Activated naive CD4-positive, alpha-beta T cell treated with anti-CD3 and anti-CD28 coated beads for 36 hours (primary cell): ENCODE data around the gene ZNF771. TPM values are rescaled to one million over a fixed set of nuclear protein-coding genes. Genes with fewer than 3 reads are reported as not detected.

Experiments
- CTCF ChIA-PET: fragments of 350-600 bp; sonication (Branson Sonifier 250); formaldehyde crosslinking; loops from one replicate; lab custom pipeline; 2021; ENCODE audit warnings: antibody characterized with exemption; lab: Charles Lee
- DNase-seq: peaks from one replicate; pipeline ENCODE4 v3.0.0-alpha.2; 2020
- H3K27ac Mint-ChIP-seq: one replicate; pipeline ENCODE4 v1.8.0; 2021; ENCODE audit warnings: mild to moderate bottlenecking, mixed read lengths
- H3K27me3 Mint-ChIP-seq: one replicate; pipeline ENCODE4 v1.8.0; 2021; ENCODE audit warnings: low read depth, mixed read lengths
- H3K36me3 Mint-ChIP-seq: one replicate; pipeline ENCODE4 v1.8.0; 2021; ENCODE audit warnings: low read depth, mixed read lengths
- H3K4me1 Mint-ChIP-seq: one replicate; pipeline ENCODE4 v1.8.0; 2021; ENCODE audit warnings: low read depth, mixed read lengths
- H3K4me3 Mint-ChIP-seq: one replicate; pipeline ENCODE4 v1.8.0; 2021; ENCODE audit warnings: mild to moderate bottlenecking, moderate library complexity, mixed read lengths
- H3K9me3 Mint-ChIP-seq: one replicate; pipeline ENCODE4 v1.8.0; 2021; ENCODE audit warnings: mixed read lengths
- intact Hi-C: fragments of 100-400 bp; cut with micrococcal nuclease; formaldehyde crosslinking; loops from one replicate; pipeline ENCODE4 v1.15.1; 2023
- total RNA-seq, 2 experiments: library from RNA; stranded (reverse); gene quantifications; one replicate each; pipeline ENCODE4 v1.2.3, GENCODE V29; 2021

The ZNF771 gene
- 1 to 10 TPM; 3.4 to 4.7 TPM for total RNA-seq

GRCh38 chr16:30407102-30407803 lies at the start of gene ZNF771:
Gene ZNF771 (plus strand): TSS chr16:30407606. CDS start chr16:30408054, 448 bp downstream.
- Mint-ChIP-seq H3K36me3 (peaks cover 9% of the 10 kb centered on the region), H3K4me1 (peaks cover 32% of the 10 kb centered on the region), H3K27me3 (no peaks in the 10 kb centered on the region), H3K27ac (peak within 1 kb of the TSS; percentile 93), H3K9me3 (no peaks in the 10 kb centered on the region), H3K4me3 (peak within 1 kb of the TSS; percentile 98)
- CTCF ChIA-PET, result interaction anchor here (0.5 to 4.6 kb wide), 9 partner anchors 8 to 221 kb away, joined by 3 to 27 read pairs (median 8); partner anchors contain the start of genes DCTPP1, SEPTIN1 and ZNF48
- peak; percentile 91 for DNase-seq
- intact Hi-C loops, result loop anchor here (1.0 to 2.0 kb wide), 5 partner anchors 25 to 342 kb away; partner anchors contain the start of genes ALDOA, SEPTIN1 and TBC1D10B

GRCh38 chr16:30357715-30358576 lies 49.5 kb upstream of the ZNF771 start:
- Mint-ChIP-seq H3K4me1 (peaks cover 31% of the 10 kb centered on the region), H3K36me3 (peaks cover 20% of the 10 kb centered on the region), H3K9me3 (no peaks in the 10 kb centered on the region), H3K4me3 (no peak overlapping the region), H3K27me3 (no peaks in the 10 kb centered on the region), H3K27ac (peak overlapping the region; percentile 66)
- CTCF ChIA-PET, result interaction anchor here (1.9 kb wide), 1 partner anchor 9 kb away, joined by 7 read pairs; no protein-coding TSS in a partner anchor
- DNase-seq, result no peak
- intact Hi-C loops, result no loop called here

DNA sequence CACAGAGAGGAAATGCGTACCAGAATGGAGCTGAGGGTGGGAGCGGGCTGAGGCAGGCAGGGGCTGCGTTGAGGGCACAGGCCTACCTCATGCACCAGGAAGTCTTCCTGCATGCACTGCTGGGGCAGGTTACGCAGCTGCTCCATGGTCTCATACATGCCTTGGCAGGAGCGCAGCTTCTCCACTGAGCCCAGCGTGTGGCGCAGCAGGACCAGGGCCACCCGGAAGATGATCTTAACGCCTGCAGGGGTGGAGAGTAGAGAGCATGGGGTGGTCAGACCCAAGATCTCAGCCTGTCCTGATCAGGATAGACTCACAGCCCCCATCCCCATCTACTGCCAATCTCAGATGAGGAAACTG lies 48.8 kb upstream of the ZNF771 start:
- Mint-ChIP-seq H3K4me3 (no peak overlapping the region), H3K4me1 (peaks cover 26% of the 10 kb centered on the region), H3K9me3 (no peaks in the 10 kb centered on the region), H3K27me3 (no peaks in the 10 kb centered on the region), H3K27ac (no peak overlapping the region), H3K36me3 (peaks cover 17% of the 10 kb centered on the region)
- no peak for DNase-seq
- CTCF ChIA-PET, result interaction anchor here (1.9 kb wide), 1 partner anchor 9 kb away, joined by 7 read pairs; no protein-coding TSS in a partner anchor
- intact Hi-C loops, result no loop called here

DNA sequence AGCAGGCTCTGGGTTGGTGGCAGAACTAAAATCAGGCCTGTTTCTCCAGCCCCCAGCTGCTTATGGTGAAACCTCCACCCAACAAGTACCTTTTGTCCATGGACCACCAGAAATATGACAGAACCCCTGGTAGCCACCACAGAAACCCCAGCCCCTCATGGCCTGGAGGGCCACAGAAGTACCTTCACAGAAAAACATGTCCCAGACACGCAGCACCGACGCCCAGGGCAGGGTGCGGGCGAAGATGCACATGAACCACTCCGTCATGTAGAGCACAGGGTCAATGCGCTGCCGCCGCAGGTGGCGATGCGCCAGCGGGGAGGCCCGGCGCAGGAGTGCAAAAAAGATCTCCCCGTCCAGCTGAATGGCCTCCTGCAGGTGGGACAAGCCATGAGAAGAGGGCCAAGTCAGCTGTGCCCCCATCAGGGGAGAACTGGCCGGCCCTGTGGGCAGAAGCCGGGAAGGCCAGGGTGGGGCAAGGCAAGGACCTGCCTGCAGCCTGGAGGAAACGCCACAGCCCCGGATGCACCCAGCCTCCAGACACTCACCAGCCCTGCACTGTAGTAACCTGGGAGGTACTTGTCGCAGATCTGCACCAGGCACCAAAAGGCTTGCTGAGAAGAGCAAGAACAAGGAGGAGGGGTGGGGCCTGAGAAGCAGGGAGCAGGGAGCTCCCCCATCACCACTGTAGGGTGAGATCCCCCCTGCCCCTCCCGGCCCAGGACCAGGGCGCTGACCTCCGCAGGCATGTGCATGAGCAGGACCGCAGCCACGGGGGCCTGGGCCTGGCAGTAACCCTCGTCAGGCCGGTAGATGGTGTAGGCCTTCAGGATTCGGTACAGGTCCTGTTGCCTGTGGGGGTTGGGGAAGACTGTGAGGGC lies 48.2 kb upstream of the ZNF771 start:
- Mint-ChIP-seq H3K36me3 (peaks cover 16% of the 10 kb centered on the region), H3K27me3 (no peaks in the 10 kb centered on the region), H3K9me3 (no peaks in the 10 kb centered on the region), H3K4me3 (no peak overlapping the region), H3K4me1 (peaks cover 20% of the 10 kb centered on the region), H3K27ac (peak overlapping the region; percentile 61)
- no peak for DNase-seq
- intact Hi-C loops, result no loop called here
- CTCF ChIA-PET, result interaction anchor here (1.9 kb wide), 1 partner anchor 8 kb away, joined by 7 read pairs; no protein-coding TSS in a partner anchor

DNA sequence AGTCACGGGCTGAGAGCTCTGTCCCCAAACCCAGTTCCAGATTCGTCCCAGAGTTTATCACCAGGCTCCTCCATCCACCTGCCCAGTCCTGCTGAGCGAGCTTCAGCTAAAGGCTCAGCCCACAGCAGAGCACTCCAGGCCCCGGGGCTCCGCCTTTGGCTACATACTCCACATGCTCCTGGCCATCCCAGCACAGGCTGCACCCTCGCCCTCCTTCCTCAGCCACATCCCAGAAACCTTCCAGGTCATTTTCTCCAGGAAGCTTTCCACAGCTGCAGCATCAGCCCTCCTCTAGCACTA lies 47.6 kb upstream of the ZNF771 start:
- CTCF ChIA-PET, result no interaction called here
- Mint-ChIP-seq H3K36me3 (peaks cover 13% of the 10 kb centered on the region), H3K27me3 (no peaks in the 10 kb centered on the region), H3K4me3 (no peak overlapping the region), H3K4me1 (peaks cover 16% of the 10 kb centered on the region), H3K9me3 (no peaks in the 10 kb centered on the region), H3K27ac (no peak overlapping the region)
- intact Hi-C loops, result no loop called here
- no peak for DNase-seq

DNA sequence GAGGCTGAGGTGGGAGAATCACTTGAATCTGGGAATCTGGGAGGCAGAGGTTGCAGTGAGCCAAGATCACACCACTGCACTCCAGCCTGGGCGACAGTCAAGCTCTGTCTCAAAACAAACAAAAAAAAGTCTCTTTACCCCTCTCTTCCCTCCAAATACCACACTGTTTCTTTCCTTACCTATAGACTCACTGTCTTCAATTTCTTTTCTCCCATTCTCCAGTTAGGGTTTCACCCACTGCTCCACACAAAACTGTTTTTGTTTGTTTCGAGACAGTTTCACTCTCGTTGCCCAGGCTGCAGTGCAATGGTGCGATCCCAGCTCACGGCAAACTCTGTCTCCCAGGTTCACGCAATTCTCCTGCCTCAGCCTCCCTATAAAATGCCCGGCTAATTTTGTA lies 46.2 kb upstream of the ZNF771 start:
- DNase-seq, result no peak
- no peak overlapping the region for H3K27ac Mint-ChIP-seq
- peaks cover 19% of the 10 kb centered on the region for H3K36me3 Mint-ChIP-seq
- intact Hi-C loops, result no loop called here
- H3K4me3 Mint-ChIP-seq, result no peak overlapping the region
- H3K9me3 Mint-ChIP-seq, result no peaks in the 10 kb centered on the region
- peaks cover 19% of the 10 kb centered on the region for H3K4me1 Mint-ChIP-seq
- CTCF ChIA-PET, result no interaction called here
- no peaks in the 10 kb centered on the region for H3K27me3 Mint-ChIP-seq

DNA sequence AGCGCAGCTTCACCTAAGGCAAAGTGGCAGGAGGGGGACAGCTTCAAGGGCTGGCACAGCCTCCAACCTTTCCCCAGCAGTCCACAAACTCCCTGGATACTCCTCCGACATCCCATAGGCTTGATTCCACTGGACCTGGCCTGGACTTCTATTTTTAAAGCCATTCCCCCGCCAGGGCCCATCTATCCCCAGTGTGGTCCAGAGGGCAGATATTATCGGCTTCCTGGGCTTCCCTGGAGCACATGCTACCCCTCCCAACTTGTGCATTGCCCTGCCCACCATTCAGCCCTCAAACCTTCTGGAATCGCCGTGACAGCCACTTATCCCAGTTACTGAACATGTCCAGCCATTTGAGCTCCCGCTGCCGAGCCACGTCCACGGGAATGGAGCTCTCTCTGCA lies 42.2 kb upstream of the ZNF771 start:
- Mint-ChIP-seq H3K27me3 (no peaks in the 10 kb centered on the region), H3K27ac (no peak overlapping the region), H3K4me1 (peaks cover 30% of the 10 kb centered on the region), H3K4me3 (no peak overlapping the region), H3K36me3 (peaks cover 23% of the 10 kb centered on the region), H3K9me3 (no peaks in the 10 kb centered on the region)
- intact Hi-C loops, result no loop called here
- CTCF ChIA-PET, result interaction anchor here (0.8 to 1.2 kb wide), 2 partner anchors 20 to 44 kb away, joined by 4 read pairs; no protein-coding TSS in a partner anchor
- DNase-seq, result no peak

DNA sequence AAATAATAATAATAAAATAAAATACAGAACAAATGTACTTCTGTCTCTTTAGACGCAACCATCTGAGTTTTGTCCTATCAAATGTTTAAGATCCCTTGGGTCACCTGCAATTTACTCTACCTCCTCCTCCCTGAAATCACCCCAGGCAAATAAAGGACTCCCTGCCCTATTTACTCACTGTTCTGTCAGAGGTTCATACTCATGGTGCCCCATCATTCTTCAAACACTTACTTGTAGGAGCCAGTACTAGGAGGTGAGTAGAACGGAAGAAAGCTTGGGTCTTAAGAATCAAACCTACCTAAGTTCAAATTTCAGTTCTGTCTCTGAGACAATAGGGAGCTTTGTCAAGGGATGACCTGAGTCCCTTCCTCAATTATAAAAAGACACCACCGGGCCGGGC lies 40.9 kb upstream of the ZNF771 start:
- intact Hi-C loops, result no loop called here
- Mint-ChIP-seq H3K36me3 (peaks cover 23% of the 10 kb centered on the region), H3K9me3 (no peaks in the 10 kb centered on the region), H3K27me3 (no peaks in the 10 kb centered on the region), H3K4me1 (peaks cover 36% of the 10 kb centered on the region), H3K27ac (no peak overlapping the region), H3K4me3 (peak overlapping the region; percentile 94)
- no peak for DNase-seq
- CTCF ChIA-PET, result interaction anchor here (2.4 kb wide), 1 partner anchor 9 kb away, joined by 7 read pairs; no protein-coding TSS in a partner anchor

DNA sequence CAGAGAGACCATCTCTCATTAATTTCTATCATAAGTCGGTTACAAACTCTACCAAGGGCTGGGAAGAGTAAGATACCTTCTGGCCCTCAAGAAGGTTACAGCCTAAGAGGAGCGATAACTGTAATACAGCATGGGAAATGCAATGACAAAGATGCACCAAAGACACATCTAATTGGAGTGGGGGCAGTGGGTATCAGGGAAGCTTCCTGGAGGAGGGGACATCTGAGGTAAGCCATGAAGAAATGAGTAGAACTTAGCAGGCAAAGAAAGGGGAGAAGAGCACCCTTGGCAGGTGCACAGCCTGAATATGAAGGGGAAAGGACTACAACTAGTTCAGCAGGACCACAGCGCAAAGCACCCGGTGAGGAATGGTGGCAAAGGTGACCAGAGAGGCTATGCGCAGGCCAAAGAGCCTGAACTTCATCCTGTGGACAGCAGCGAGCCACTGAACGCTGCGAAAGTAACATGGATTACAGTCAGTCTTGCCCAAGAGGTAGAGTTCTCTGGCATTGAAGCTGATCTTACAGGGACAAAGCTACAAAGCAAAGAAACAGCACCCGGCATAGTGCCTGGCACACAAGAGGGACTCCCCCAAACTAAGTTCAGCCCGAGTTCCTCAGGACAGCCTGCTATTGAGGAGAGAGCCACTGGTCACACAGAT lies 39.9 kb upstream of the ZNF771 start:
- peak overlapping the region; percentile 94 for H3K4me3 Mint-ChIP-seq
- H3K36me3 Mint-ChIP-seq, result peaks cover 19% of the 10 kb centered on the region
- no peaks in the 10 kb centered on the region for H3K9me3 Mint-ChIP-seq
- peaks cover 42% of the 10 kb centered on the region for H3K4me1 Mint-ChIP-seq
- H3K27me3 Mint-ChIP-seq, result no peaks in the 10 kb centered on the region
- no peak for DNase-seq
- CTCF ChIA-PET, result interaction anchor here (1.1 to 2.4 kb wide), 2 partner anchors 10 to 248 kb away, joined by 3 to 7 read pairs; no protein-coding TSS in a partner anchor
- intact Hi-C loops, result no loop called here
- H3K27ac Mint-ChIP-seq, result peak overlapping the region; percentile 25

DNA sequence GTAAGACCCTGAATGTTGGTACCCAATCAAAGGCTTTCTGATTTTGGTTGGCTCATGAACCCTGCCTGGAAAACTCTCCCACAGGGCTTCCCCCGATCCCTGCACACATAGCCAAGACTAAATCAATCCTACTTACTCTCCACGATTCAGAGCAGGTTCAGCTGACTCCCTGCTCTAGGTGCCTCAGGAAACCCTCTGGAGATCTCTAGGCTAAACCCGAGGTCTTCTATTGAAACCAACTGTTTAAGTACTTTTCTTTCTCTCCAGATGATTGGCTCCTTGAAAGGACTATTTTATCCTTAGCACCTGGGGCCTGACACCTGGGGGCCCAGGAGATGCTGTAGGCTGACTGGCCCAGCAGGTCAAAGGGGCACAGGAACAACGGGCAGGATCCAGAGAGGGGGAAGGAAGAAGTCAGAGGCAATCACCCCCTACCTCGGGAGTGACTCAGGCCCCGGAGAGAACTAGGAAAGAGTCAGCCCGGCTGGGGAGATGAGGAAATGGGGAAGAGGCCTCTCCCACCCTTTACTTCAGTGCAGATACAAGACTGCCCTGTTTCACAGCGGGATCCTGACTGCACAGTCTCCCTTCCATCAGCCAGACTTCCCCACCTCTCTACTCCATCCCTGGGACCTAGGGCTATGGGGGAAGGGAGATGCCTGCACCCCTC lies 39.1 kb upstream of the ZNF771 start:
- peak overlapping the region; percentile 72 for H3K27ac Mint-ChIP-seq

DNA sequence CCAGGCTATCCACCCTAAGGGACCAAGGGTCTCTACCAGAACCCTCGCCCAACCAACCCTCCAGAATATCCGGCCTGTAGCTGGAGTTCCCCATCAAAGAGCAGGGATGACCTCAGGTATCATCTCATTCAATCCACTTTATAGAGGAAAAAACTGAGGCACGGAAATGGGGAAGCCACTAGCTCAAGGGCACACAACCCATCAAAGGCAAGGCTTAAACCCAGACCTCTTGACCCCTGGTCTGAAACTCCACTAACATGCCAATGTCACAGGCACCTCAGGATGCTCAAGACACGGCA lies 38.7 kb upstream of the ZNF771 start:
- intact Hi-C loops, result no loop called here
- peaks cover 46% of the 10 kb centered on the region for H3K4me1 Mint-ChIP-seq
- no peak for DNase-seq
- H3K27ac Mint-ChIP-seq, result peak overlapping the region; percentile 72
- peaks cover 18% of the 10 kb centered on the region for H3K36me3 Mint-ChIP-seq
- CTCF ChIA-PET, result interaction anchor here (0.6 to 1.6 kb wide), 4 partner anchors 14 to 177 kb away, joined by 3 to 6 read pairs (median 4); partner anchors contain the start of gene SEPTIN1
- H3K4me3 Mint-ChIP-seq, result peak overlapping the region; percentile 94
- H3K27me3 Mint-ChIP-seq, result no peaks in the 10 kb centered on the region
- H3K9me3 Mint-ChIP-seq, result no peaks in the 10 kb centered on the region

More for the DNA sequence above, 39.1 kb upstream of the ZNF771 start:
- CTCF ChIA-PET, result interaction anchor here (0.6 to 2.4 kb wide), 4 partner anchors 10 to 247 kb away, joined by 3 to 7 read pairs (median 4); no protein-coding TSS in a partner anchor
- peaks cover 18% of the 10 kb centered on the region for H3K36me3 Mint-ChIP-seq
- no peaks in the 10 kb centered on the region for H3K9me3 Mint-ChIP-seq
- no peak for DNase-seq
- peak overlapping the region; percentile 94 for H3K4me3 Mint-ChIP-seq
- intact Hi-C loops, result no loop called here
- H3K4me1 Mint-ChIP-seq, result peaks cover 46% of the 10 kb centered on the region
- no peaks in the 10 kb centered on the region for H3K27me3 Mint-ChIP-seq
